COR-L47 (cell line): ENCODE results near the gene IFIT2.
"Not testable (repeated sequence)": the region's sequence is repeated elsewhere in the genome, so short reads cannot be mapped to it uniquely, and the experiment has no call there.

Source experiments
- DNase-seq: peaks from one replicate; lab custom pipeline; 2025; lab: John Stamatoyannopoulos, UW

The IFIT2 gene

DNA sequence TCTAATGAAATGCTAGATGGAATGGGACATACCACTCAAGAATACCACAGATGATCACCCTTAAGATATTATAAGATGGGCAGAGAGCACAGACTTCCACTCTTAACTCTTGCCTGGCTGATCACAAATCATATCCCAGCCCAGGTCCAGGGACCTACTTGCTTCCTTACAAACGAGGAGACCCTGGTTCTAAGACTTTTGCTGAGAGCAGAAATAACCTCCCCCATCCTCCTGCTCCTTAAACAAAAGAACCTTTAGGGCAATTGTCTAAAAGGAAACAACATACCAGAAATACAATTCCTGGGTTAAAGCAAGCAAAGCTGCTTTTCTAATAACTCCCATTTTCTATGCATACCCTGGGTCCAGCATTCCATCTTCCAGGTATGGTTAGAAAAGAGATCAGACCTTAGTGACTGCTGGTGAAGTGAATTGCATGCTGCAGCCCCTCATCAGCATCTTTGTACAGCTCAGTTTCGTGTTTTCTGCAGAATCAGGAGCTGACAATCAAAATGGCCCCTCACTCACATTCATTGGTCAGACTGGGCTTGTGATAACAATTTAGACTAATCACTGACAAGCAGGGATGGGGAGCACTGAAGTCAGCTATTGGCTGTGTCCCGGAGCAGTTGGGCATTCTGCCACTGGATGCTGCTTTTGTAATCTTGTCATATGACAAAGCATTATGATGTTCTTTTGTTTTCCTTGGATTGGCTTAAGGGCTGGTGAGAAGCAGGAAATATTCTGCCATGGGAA, 40.5 kb downstream of the IFIT2 start:
- peak; percentile 64 for DNase-seq

DNA sequence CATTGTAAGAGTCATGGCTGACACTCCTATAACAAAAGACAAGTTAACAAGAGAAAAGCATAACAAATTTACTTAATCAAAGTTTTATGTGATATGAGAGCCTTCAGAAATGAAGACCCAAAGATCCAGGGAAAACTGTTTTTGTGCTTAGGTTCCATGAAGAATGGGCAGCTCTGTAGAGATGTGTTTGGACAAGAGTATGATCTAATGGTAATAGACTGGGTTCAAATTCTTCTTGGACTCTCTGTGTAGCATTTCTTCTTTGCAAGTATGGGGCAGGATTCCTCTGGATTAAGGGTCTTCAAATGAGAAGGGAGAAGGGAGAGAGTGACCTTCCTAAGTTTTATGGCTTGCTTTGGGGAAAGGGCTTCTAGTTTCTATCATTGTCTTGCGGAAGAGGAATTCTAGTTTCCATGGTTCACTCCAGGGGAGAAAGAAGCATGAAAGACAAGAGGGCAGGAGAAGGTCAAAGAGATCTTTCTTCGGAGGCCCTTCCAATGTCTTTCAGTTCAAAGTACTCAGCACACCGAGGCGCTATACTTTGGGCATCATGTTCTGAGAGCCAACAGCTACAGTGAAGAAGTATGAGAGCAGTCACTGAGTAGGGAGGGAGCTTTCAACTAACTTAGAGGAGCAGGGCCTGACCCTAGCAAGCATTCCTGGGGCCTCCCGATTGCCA, 41.4 kb downstream of the IFIT2 start:
- DNase-seq = no peak

DNA sequence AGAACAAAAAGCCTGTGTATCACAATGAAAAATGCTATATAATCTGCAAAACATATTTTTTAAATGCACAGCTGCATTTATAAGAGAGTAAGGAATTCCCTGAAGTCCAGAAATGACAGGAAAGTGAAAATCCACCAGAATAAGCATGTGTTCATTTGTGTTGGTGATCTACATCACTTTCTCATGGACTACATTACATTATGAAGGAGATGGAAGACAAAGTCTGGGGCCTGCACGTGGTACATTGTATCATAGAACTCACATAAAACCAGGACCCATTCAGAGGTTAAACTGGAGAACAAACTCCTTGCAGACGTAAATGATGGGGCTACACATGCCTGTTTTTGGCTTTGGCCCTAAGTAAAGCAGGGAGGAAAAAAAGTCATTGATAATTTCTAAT, 42.3 kb downstream of the IFIT2 start:
- DNase-seq = no peak

DNA sequence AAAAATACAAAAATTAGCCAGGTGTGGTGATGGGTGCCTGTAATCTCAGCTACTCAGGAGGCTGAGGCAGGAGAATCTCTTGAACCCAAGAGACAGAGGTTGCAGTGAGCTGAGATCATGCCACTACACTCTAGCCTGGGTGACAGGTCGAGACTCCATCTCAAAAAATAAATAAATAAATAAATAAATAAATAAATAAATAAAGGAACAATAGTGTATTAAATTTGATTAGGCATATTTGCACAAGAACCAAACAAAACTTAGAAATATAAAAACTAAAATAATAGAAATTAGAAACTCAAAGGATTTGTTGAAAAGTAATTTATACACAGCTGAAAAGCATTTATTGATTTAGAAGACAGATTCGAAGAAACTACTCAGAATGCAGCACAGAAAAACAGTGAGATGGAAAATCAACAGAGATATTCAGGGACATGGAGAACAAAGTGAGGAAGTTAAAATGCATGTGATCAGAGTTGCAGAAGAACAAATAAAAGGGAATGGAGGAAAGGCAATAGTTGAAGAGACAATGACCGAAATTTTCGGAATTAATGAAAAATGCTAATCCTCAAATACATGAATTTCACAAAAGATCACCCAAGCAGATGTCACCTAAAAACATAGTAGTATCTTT, 43.6 kb downstream of the IFIT2 start:
- DNase-seq = no peak

DNA sequence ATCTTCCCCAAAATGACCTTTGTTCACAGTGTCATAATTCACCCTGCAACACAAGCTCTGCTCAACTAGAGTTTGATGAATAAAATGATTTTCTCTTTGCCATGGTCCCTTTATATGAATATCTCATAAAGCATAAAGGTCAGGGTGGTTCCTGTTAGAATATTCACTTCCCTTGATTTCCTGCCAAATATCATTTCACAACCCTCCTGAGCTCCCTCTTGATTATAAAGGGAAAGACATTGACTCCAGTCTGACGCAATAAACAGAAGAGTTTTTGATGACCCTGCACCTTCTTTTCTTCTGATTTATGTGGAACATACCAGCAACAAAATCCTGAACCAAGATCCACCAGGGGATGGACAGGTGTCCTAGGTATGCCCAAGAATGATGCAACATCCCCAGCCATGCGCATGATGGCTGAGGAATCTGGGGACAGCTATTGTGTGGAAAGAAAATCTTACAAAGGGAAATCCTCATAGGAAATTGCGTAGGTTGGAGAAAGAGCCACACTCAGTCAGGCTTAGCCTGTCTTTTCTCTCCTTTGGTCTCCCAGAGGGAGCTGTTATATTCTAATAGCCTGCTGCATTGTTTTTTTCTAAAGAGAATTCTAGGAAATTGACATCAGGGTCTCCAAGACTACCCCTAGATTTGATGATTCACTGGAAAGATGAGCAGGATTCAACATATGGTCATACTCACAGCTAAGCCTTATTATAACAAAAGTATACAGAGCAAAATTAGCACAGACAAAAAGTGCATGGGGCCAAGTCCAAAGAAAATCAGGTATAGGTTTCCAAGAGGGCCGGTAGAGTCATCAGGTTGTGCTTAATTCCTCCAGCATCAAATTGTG, 44.8 kb downstream of the IFIT2 start:
- DNase-seq = no peak

DNA sequence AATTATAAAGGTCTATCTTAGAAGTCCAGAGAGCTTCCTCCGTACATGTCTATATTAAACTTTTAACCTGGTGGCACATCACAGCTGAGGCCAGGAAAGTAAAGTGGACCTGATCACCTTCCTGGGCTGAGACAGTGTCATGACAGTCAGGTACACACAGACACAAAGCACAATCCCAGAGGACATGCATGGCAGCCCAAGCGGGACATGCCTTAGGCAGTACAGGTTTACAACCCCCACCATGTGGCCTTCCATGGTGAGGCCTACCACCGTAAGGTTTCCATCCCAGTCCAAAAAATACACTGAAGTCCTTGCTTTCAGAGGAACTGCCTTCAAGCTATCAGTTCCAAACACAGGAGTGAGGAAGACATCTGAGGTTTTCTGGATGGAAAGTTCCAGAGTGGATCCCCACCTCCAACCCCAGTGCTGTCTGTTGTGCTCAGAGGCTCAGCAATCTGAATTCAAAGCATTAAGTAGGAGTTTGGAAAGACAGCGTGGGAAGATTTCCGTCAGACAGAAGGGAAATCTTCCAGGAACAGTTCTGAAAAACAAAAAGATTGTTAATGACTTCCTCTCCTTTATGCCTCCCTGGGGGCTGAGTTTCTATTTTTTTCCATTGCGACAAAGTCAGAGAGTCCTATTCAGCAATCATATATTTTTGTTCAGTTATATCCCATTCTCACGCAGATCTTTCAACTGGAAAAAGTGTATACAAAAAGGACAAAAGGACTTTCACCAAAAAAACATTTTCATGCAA, 46.0 kb downstream of the IFIT2 start:
- DNase-seq = no peak

DNA sequence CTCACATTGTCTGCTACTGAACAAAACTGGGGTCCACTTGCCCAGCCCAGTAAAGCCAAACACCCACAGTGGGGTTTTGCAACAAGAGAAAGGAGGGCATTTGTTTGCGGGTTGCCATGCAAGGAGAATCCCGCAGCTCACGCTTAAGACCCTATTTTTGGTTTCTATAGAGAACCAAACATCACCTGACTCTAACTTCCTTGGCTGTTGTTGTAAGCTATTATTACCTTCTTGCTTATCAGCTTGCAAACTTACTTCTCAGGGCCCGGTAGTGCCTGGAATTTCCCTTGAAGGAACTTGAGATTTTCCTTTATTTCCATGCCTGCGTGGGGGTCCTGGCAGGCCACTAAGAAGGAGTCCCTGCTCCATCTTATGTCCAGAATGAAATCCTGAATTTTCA, 46.6 kb downstream of the IFIT2 start:
- DNase-seq = no peak

DNA sequence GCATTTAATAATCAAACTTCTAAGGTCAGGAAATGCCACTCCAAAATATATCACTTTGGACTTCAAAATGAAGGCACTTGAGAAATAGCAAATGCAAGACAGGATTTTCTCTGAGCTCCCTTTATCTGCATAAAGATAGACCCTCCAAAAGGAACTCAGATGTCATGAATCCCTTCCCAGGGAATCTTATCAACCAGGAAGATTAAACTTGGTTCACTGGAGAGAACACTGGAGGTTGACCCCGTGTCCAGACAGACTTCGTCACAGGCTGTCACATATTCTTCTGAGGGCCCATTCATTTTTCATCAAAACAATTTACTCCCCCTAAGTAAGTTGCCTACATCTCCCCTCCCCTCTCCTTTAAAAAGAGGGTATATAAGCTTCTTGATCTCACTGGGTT, 47.1 kb downstream of the IFIT2 start:
- no peak for DNase-seq

DNA sequence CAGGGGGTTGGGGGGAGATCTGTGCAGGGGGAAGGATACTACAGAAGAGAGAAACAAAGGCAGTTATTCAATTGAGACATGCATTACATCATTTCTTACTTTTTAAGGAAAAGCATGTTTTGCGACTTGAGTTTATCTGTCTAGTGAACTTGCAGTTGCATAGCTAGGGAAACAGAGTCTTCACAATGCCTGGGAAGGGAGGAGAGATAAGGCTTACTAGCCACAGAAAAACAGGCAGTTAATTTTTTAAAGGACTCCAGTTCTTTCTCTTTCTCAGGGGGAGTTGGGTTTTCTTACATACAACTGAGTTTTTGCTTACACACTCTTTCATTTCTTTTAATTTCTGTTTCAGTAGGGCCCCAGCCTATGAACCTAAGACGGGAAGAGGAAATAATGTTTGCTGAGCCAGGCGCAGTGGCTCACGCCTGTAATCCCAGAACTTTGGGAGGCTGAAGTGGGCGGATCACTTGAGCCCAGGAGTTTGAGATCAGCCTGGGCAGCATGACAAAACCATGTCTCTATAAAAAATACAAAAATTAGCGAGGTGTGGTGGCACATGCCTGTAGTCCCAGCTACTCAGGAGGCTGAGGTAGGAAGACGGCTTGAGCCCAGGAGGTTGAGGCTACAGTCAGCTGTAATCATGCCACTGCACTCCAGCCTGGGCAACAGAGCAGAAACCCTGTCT, 48.9 kb downstream of the IFIT2 start:
- DNase-seq = not testable (repeated sequence)

DNA sequence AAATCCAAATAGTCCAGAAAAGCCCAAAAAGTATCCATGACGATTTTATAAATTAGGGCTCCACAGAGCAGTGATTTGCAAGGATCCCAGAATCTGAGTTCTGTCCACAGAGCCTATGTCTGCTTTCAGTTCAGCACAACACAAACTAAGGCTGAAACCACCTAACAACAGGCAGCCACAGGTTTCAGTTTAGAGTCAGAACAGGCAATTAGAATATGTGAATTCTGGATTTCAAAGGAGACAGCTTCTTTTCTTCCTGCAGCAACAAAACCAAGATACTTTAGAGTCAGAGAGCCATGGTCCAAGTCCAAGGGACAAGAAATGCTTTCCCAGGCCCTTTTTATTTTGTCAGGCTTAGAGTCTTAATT, 49.5 kb downstream of the IFIT2 start:
- DNase-seq = no peak

DNA sequence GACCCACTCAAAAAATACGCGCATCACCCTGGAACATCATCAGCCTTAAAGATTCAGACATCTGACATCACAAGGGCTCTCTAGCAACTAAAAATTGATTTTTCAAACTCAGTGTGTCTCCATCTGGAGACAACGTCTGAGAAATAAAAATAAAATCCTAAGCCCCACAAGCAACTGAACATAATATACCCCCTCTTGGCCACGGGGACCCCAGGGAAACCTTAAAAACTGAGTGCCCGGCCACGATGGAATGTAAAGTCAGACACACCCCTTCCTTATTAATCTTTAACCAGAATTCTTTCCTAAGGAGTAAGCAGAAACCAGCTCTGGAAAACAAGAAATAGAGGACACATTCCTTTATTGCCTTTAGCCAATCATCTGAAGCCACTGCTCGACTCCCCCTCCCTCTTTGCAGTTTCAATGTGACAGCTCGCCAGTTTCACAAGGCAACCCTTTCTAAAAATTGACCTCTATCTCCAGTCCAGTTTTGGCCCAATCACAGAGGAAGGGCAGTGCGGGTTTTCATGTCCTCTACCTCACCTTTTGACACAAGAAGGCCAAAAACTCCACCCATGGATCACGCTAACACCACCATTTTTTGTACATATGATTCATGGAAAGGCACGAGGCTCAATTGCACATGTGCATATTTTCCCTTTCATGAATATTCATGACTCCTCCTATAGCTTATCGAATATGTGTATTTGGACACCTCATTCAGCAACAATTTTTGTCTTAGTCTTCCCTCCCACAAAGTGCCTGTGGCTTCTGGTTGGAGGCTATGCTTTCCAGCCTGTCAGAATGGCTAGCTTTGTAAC, 50.1 kb downstream of the IFIT2 start:
- no peak for DNase-seq

DNA sequence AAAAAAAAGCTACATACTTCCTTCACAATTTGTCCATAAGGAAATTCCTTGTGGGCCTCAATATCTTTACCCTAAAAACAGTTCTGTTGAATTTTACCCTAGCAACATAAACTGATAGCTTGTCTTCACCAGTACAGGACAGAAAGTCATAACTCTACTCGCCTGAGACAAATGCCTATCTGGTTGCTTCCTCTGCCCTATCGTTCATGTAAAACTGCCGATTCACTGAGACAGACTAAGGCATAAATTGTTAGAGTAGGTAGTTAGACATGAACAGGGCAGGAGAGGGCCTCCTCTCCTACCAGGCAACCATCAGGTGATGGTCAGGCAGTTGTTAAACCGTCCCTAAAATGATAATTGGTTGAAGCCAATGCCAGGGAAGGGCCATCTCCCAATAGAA, 51.0 kb downstream of the IFIT2 start:
- DNase-seq = no peak

DNA sequence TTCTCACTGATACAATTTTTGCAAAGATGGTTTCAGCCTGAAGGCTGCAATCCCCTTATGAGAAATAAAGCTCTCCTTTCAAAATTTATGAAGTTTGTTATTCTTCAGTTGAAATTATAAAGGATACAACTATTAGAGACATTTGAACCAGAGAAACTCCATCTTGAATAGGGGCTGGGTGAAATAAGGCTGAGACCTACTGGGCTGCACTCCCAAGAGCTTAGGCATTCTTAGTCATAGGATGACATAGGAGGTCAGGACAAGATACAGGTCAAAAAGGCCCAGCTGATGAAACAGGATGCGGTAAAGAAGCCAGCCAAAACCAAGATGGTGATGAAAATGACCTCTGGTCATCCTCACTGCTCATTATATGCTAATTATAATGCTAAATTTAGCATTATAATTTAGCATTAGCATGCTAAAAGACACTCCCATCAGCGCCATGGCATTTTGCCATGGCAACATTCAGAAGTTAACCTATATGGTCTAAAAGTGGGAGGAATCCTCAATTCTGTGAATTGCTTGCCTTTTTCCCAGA, 53.6 kb downstream of the IFIT2 start:
- no peak for DNase-seq

DNA sequence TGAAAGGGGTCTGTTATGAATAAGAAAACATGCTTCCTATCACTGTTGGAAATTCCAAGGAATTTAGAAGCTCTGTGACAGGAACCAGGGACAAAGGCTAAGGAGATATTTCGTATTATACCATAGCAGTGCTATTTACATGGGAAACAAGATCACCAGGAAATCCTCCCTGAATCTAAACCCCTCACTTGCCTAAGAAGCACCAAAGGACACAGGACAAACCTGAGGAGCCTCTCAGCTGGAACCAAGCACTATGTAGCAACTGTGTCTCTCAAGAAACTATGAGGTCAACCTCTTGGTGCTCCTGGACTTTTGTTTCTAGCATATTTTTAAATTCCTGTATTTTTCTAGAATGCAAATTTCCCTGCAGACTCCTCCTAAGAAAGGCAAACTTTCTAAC, 55.2 kb downstream of the IFIT2 start:
- no peak for DNase-seq

DNA sequence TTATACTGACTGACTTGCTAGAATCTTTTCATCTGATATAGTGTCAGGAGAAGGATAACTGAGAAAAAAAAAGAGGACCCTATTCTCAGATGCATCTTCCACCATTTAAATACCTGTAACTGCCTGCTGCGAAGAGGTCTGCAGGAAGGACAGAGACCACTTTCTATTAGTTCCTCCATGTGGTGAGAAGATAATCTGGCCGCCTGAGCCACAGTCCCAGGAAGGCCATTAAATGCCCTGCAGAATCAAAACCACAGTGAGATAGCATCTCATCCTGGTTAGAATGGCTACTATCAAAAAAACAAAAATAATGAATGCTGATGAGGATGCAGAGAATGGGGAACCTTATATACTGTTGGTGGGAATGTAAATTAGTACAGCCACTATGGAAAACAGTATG, 56.1 kb downstream of the IFIT2 start:
- DNase-seq = no peak
